Measurements from ENCODE around the gene NSG2.

DNA sequence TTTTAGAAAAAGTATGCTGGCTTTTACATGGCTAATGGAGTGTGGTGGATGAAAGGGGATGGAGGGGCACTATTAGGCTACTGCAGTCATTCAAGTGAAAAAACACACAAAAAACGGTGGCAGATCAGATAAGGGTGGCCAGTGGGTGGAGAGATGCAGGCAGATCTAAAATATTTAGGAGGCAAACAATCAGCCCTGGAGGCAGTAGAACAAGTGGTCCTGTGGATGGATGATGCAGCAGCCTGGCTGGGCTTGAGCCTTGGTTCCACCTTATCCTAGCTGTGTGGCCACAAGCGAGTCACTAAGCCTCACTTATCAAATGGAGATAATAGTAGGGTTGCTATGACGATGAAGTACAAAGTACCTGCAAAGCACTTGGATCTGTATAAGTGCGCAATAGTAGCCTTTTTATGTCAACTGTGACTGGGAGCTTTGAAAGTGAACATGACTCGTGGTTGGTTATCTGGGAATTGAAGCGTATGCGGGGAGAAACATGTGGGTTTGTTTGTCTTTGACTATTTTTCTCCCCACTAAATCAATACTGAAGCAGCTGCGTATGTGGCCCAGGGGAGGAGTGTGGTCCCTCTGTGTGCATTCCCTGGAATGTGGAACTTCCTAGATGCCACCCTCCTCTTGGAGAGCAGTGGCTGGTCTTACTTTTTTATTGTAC is 20.2 kb downstream of the NSG2 start:
- TF ChIP-seq, protein P1, sequence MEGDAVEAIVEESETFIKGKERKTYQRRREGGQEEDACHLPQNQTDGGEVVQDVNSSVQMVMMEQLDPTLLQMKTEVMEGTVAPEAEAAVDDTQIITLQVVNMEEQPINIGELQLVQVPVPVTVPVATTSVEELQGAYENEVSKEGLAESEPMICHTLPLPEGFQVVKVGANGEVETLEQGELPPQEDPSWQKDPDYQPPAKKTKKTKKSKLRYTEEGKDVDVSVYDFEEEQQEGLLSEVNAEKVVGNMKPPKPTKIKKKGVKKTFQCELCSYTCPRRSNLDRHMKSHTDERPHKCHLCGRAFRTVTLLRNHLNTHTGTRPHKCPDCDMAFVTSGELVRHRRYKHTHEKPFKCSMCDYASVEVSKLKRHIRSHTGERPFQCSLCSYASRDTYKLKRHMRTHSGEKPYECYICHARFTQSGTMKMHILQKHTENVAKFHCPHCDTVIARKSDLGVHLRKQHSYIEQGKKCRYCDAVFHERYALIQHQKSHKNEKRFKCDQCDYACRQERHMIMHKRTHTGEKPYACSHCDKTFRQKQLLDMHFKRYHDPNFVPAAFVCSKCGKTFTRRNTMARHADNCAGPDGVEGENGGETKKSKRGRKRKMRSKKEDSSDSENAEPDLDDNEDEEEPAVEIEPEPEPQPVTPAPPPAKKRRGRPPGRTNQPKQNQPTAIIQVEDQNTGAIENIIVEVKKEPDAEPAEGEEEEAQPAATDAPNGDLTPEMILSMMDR (IDR thresholded peaks at IDR 0.05), result no peak
- no peak for TF ChIP-seq POLR2A (IDR thresholded peaks at IDR 0.05)

Data from transverse colon (tissue), 3 donors.